GM13976 (cell line): Measurements from ENCODE around the gene WDR7.
A peak's percentile ranks its signal among the peaks of the same experiment; 100 is the strongest.

Source experiments
- DNase-seq: peaks from one replicate; pipeline ENCODE4 v3.0.0; 2012; ENCODE audit warnings: low spot score
- in situ Hi-C: fragments of 300-500 bp; cut with MboI; formaldehyde crosslinking; loops from one replicate; pipeline ENCODE4 v1.12.0; 2022; ENCODE audit warnings: low sequenced_read_pairs, mixed read lengths, inconsistent platforms; ENCODE audit not compliant: unreplicated experiment
- TF ChIP-seq, protein P1 (sequence below): IDR thresholded peaks from 2 replicates; pipeline ENCODE4 v1.5.1; 2012; ENCODE audit warnings: borderline replicate concordance, mild to moderate bottlenecking; ENCODE audit not compliant: insufficient read depth; ENCODE audit errors: extremely low read depth, missing control alignments, control extremely low read depth

WDR7 gene

DNA sequence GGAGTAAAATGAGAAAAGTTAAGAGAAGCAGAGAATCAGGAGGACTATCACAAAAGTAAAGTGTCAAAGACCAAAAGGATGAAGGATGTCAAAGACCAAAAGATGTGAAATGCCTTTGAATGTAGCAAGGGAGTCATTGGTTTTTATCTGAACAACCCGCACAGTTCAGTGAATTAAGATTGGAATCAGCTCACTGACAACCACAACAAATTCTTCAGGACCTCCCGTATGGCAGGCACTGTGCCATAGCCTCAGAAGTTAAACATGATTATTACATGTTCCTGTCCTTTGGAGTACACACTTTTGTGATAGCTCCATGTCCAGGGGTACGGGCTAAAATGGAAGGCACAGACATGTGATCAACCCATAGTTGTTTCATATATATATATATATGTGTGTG, 7.8 kb upstream of the WDR7 start:
- in situ Hi-C loops, result no loop called here
- no peak for DNase-seq
- TF ChIP-seq, protein P1, sequence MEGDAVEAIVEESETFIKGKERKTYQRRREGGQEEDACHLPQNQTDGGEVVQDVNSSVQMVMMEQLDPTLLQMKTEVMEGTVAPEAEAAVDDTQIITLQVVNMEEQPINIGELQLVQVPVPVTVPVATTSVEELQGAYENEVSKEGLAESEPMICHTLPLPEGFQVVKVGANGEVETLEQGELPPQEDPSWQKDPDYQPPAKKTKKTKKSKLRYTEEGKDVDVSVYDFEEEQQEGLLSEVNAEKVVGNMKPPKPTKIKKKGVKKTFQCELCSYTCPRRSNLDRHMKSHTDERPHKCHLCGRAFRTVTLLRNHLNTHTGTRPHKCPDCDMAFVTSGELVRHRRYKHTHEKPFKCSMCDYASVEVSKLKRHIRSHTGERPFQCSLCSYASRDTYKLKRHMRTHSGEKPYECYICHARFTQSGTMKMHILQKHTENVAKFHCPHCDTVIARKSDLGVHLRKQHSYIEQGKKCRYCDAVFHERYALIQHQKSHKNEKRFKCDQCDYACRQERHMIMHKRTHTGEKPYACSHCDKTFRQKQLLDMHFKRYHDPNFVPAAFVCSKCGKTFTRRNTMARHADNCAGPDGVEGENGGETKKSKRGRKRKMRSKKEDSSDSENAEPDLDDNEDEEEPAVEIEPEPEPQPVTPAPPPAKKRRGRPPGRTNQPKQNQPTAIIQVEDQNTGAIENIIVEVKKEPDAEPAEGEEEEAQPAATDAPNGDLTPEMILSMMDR, result no peak

DNA sequence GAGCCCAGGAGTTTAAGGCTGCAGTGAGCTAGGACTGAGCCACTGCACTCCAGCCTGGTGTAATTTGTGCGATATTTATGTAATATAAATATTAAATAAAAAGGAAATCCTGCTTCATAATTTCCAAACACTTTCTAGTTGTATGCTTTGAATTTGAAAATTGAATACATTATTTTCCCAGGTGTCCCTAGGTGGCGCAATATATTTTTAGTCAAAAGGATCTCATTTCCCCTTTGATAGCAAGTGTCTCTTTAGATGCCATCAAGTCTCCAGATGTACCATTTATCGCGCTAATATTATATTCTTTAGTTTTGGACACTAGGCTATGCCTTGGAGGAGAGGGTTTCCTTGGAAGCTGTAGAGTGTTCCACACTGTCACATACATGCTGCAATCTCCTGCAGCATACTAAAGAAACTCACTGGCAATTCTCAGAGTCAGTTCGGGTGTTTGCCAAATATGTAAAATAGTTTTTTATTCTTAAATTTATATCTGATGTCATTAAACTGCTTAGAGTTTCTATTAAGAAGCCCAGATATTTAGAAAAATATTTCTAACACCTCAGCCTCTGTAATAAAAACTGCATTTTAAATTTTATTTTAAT, 5.6 kb upstream of the WDR7 start:
- TF ChIP-seq, protein P1, result peak; percentile 32
- DNase-seq, result no peak
- in situ Hi-C loops, result no loop called here

DNA sequence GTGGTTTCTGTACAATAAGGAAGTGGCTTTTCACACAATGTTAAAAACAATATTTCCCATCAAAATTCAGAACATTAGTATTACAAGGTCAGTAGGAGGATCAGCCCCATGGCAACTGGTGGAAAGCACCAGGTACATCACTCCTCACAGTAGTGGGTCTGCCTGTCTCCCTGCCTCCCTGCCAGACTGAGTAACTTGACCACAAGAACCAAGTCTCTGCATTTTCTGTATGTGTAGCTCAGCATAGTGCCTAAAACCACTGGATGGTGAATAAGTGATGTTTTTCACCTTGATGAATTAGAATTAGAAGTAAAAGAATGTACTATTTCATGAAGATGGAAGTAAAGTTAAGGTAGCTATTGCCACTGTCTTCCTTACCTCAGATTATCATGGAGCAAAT, 4.1 kb upstream of the WDR7 start:
- DNase-seq, result no peak
- TF ChIP-seq, protein P1, result no peak
- in situ Hi-C loops, result no loop called here

DNA sequence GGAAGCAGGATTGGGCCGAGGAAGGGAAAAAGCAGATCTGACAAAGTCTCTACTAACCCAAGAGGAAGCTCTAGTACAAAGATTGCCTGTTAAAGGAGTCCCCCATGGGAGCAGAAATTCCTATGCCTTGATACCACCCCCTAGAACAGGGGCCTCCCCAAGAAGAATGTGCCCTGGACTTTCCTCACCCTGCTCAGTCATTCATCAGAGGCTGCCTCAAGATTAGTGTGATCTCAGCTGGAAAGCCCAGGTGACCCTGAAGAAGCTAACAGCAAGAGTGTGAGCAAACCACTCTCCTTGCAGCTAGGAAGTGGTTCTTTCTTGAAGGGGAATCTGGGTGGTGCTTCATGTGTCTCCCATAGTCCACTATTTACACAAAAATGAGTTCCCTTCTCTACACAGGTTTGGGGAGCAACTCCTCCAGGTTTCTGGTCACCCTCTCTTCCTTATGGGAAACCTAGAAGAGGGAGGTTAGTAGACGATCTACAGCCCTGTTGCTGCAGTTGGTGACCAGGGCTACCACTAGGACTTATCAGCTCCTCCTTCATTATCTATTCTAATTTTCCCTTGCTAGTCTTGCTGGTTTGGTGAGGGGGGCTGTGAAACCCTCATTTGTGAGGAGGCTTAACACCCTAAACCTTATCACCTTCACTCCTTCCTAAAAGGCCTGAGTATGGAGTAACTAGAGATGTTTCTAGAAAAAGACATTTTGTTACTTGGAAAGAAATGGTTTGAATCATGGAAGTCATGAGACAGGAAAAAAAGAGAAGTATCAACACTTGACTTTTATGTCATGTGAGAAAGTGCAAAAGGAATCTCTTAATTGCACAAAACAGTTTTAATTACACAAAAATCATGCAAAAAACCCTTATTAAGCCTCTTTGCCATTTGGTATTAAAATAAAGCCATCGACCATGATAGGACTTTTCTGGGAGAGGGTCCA, 2.9 kb upstream of the WDR7 start:
- TF ChIP-seq, protein P1, result no peak
- no peak for DNase-seq
- in situ Hi-C loops, result no loop called here

DNA sequence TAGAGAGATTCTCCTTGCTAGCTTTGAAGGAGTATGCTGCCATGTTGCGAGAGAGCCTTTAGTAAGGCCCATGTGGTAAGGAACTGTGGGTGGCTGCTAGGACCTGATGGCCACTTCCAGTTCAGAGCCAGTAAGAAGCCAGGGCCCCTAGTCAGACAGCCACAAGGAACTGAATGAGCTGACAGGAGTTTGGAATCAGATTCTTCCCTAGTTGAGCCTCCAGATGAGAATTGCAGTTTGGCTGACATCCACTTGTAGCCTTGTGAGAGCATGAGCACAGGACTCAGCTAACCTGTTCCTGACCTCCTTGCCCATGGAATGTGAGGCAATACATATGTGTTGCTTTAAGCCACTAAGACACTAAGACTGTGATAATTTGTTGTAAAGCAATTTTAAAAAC, 1.2 kb upstream of the WDR7 start:
- TF ChIP-seq, protein P1, result no peak
- in situ Hi-C loops, result no loop called here
- DNase-seq, result no peak

DNA sequence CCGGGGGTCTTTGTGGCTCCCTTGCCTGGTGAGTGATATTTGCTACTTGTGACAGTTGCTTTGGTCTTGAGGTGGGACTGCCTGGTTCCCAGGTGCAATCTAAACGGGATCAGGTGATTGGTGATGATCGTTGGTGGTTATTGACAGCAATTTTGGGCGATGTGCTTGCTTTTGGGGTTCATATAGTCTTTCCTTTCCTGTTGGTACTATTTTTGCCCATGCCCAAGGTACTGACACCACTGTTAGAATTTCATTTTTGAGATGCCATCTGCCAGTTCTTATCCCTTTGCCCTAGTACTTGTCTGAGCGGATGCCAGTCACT, 573 bp downstream of the WDR7 start:
- in situ Hi-C loops, result no loop called here
- TF ChIP-seq, protein P1, result no peak
- DNase-seq, result no peak
